ENCODE measurements around the gene LCTL.
A peak's percentile ranks its signal among the peaks of the same experiment; 100 is the strongest.

LCTL gene

GRCh38 chr15:66523926-66524325, 41.9 kb downstream of the LCTL start:
- no peak for DNase-seq (ENCODE audit: low read depth)
- TF ChIP-seq CTCF (conservative IDR thresholded peaks at IDR 0.05; ENCODE audit: control insufficient read depth, insufficient read depth, low read depth, low read length) = no peak
- no peak overlapping the region for H3K4me3 ChIP-seq (ENCODE audit: control insufficient read depth, low read depth, low read length)

- TF ChIP-seq CTCF (conservative IDR thresholded peaks at IDR 0.05; ENCODE audit: control insufficient read depth, insufficient read depth, low read depth, low read length) = no peak
- DNase-seq (ENCODE audit: low read depth) = no peak
- no peak overlapping the region for H3K4me3 ChIP-seq (ENCODE audit: control insufficient read depth, low read depth, low read length)
Observed at GRCh38 chr15:66515901-66516322, 49.9 kb downstream of the LCTL start.

GRCh38 chr15:66514586-66514985, 51.2 kb downstream of the LCTL start:
- no peak for DNase-seq (ENCODE audit: low read depth)
- no peak overlapping the region for H3K4me3 ChIP-seq (ENCODE audit: control insufficient read depth, low read depth, low read length)
- no peak for TF ChIP-seq CTCF (conservative IDR thresholded peaks at IDR 0.05; ENCODE audit: control insufficient read depth, insufficient read depth, low read depth, low read length)

- TF ChIP-seq CTCF (conservative IDR thresholded peaks at IDR 0.05; ENCODE audit: control insufficient read depth, insufficient read depth, low read depth, low read length) = no peak
- no peak for DNase-seq (ENCODE audit: low read depth)
- H3K4me3 ChIP-seq (ENCODE audit: control insufficient read depth, low read depth, low read length) = no peak overlapping the region
Observed at GRCh38 chr15:66508293-66508883, 57.4 kb downstream of the LCTL start.

- DNase-seq (ENCODE audit: low read depth) = no peak
- peak overlapping the region; percentile 88 for H3K4me3 ChIP-seq (ENCODE audit: control insufficient read depth, low read depth, low read length)
- no peak for TF ChIP-seq CTCF (conservative IDR thresholded peaks at IDR 0.05; ENCODE audit: control insufficient read depth, insufficient read depth, low read depth, low read length)
Observed at GRCh38 chr15:66505818-66506217, 60.0 kb downstream of the LCTL start.

GRCh38 chr15:66505430-66505811, 60.4 kb downstream of the LCTL start:
- peak overlapping the region; percentile 88 for H3K4me3 ChIP-seq (ENCODE audit: control insufficient read depth, low read depth, low read length)

More at GRCh38 chr15:66505430-66505811, 60.4 kb downstream of the LCTL start:
- DNase-seq (ENCODE audit: low read depth) = peak; percentile 63
- no peak for TF ChIP-seq CTCF (conservative IDR thresholded peaks at IDR 0.05; ENCODE audit: control insufficient read depth, insufficient read depth, low read depth, low read length)

All from fibroblast of mammary gland (primary cell).